Tibial nerve (tissue), 3 donors: ENCODE results near the gene FECH.

Source experiments
- CTCF ChIP-seq, 5 experiments: fragments of 200-600 bp in 3 of 5; fragments of 450-650 bp in 2 of 5; sonication (generic) in 3 of 5; IDR thresholded peaks; one replicate each; pipeline ENCODE4 v1.5.1; 2016 to 2019; ENCODE audit warnings: antibody characterized with exemption in 5 of 5, mild to moderate bottlenecking in 3 of 5, moderate library complexity in 2 of 5
- POLR2A ChIP-seq, 2 donors: fragments of 450-650 bp; IDR thresholded peaks; one replicate each; pipeline ENCODE4 v1.6.1; 2017; ENCODE audit warnings: antibody characterized with exemption in 2 of 2, mild to moderate bottlenecking in 2 of 2, moderate library complexity in 2 of 2

- TF ChIP-seq CTCF (IDR thresholded peaks at IDR 0.05), result no peak
- no peak for TF ChIP-seq POLR2A (IDR thresholded peaks at IDR 0.05)
Observed at GRCh38 chr18:57579934-57580333, 6.6 kb downstream of the FECH start.
